GM12878 (cell line): Measurements from ENCODE around the gene DIDO1. TPM values are rescaled to one million over a fixed set of nuclear protein-coding genes. Genes with fewer than 3 reads are reported as not detected.

Experiments
- ATAC-seq: fragments of 200-7000 bp; cut with Tn5 transposase; 3 replicates; pipeline ENCODE4 v1.9.1; 2020; ENCODE audit warnings: mild to moderate bottlenecking, moderate library complexity
- BruUV-seq: library from RNA; stranded (reverse); fragments of 400-500 nt; replicated peaks from 2 replicates; lab custom pipeline; 2021; lab: Mats Ljungman, UMichigan
- CTCF ChIA-PET: fragments of 300-600 bp; sonication (Branson Sonifier 250); formaldehyde crosslinking; extraction: SDS; loops from one replicate; lab custom pipeline; 2021; ENCODE audit warnings: inconsistent platforms; lab: Yijun Ruan, JAX
- POLR2A ChIA-PET: fragments of 350-600 bp; formaldehyde crosslinking; extraction: SDS; loops from one replicate; lab custom pipeline; 2021; ENCODE audit warnings: inconsistent platforms; lab: Charles Lee
- RAD21 ChIA-PET: fragments of 300-600 bp; sonication (Branson Sonifier 250); formaldehyde crosslinking; loops from one replicate; lab custom pipeline; 2023; ENCODE audit warnings: antibody characterized with exemption; ENCODE audit not compliant: unreplicated experiment; lab: Charles Lee
- SMC1A ChIA-PET: fragments of 300-600 bp; sonication (Branson Sonifier 250); formaldehyde crosslinking; loops from one replicate; lab custom pipeline; 2023; ENCODE audit not compliant: unreplicated experiment, uncharacterized antibody; lab: Charles Lee
- DNase-seq: peaks from one replicate; pipeline ENCODE4 v3.0.0-alpha.2; 2011; ENCODE audit warnings: low read depth, low spot score
- FAIRE-seq: peaks from 3 replicates; lab custom pipeline; 2011; peaks lifted over from hg19 to GRCh38; lab: Jason Lieb, UNC
- H2AFZ ChIP-seq: 2 replicates; pipeline ENCODE4 v1.6.0; 2011; ENCODE audit warnings: low read depth, low read length, control low read depth; ENCODE audit not compliant: control insufficient read depth
- H3K27ac ChIP-seq: 2 replicates; pipeline ENCODE4 v1.5.1; 2011; ENCODE audit warnings: control low read depth; ENCODE audit not compliant: control insufficient read depth, insufficient read depth
- H3K27me3 ChIP-seq, 2 experiments: replicated peaks in 1 of 2; 2 replicates each; pipeline versions ENCODE4 v1.6.0 to v1.6.1; 2011; ENCODE audit warnings: low read length in 1 of 2; ENCODE audit not compliant: control insufficient read depth in 2 of 2, insufficient read depth in 2 of 2
- H3K36me3 ChIP-seq, 2 experiments: 2 replicates each; pipeline ENCODE4 v1.5.1; 2011; ENCODE audit warnings: low read length in 1 of 2; ENCODE audit not compliant: control insufficient read depth in 2 of 2, insufficient read depth in 2 of 2
- H3K4me1 ChIP-seq: 2 replicates; pipeline ENCODE4 v1.6.1; 2011; ENCODE audit warnings: mild to moderate bottlenecking, low read length, moderate library complexity, mixed read lengths; ENCODE audit not compliant: control insufficient read depth, insufficient read depth
- H3K4me2 ChIP-seq: 2 replicates; pipeline ENCODE4 v1.6.0; 2011; ENCODE audit warnings: control low read depth; ENCODE audit not compliant: control insufficient read depth, insufficient read depth
- H3K4me3 ChIP-seq: fragments of 200-600 bp; sonication (generic); 2 replicates; pipeline ENCODE4 v1.5.1; 2016
- H3K79me2 ChIP-seq: 2 replicates; pipeline ENCODE4 v1.6.0; 2011; ENCODE audit warnings: low read length; ENCODE audit not compliant: control insufficient read depth, insufficient read depth
- H3K9ac ChIP-seq: 2 replicates; pipeline ENCODE4 v1.8.0; 2011; ENCODE audit warnings: low read length, control low read depth, mixed read lengths; ENCODE audit not compliant: control insufficient read depth, insufficient read depth
- H3K9me3 ChIP-seq: replicated peaks from 3 replicates; pipeline ENCODE4 v1.5.1; 2011; ENCODE audit warnings: mild to moderate bottlenecking, low read length; ENCODE audit not compliant: control insufficient read depth, insufficient read depth
- H4K20me1 ChIP-seq: 2 replicates; pipeline ENCODE4 v1.6.0; 2011; ENCODE audit not compliant: control insufficient read depth, insufficient read depth
- CREB1 ChIP-seq: IDR thresholded peaks from 2 replicates; pipeline ENCODE4 v1.6.1; 2012; ENCODE audit warnings: low read depth, mild to moderate bottlenecking, inconsistent platforms
- GABPA ChIP-seq: IDR thresholded peaks from 2 replicates; pipeline ENCODE4 v1.6.1; 2014; ENCODE audit warnings: antibody characterized with exemption, low read depth, mild to moderate bottlenecking, inconsistent platforms
- KLF5 ChIP-seq: fragments of 450-650 bp; IDR thresholded peaks from 2 replicates; pipeline ENCODE4 v1.6.1; 2014; ENCODE audit warnings: mild to moderate bottlenecking; ENCODE audit not compliant: partially characterized antibody
- NFIC ChIP-seq: IDR thresholded peaks from 2 replicates; pipeline ENCODE4 v1.6.1; 2012; ENCODE audit warnings: low read depth, mild to moderate bottlenecking, inconsistent platforms, low read length, moderate library complexity
- NFYB ChIP-seq: IDR thresholded peaks from 2 replicates; pipeline ENCODE4 v1.6.1; 2011; ENCODE audit warnings: low read depth, mild to moderate bottlenecking, low read length, improper control_type of control experiment, moderate library complexity; ENCODE audit not compliant: insufficient read depth
- NR2C2 ChIP-seq: IDR thresholded peaks from 2 replicates; pipeline ENCODE4 v1.6.1; 2011; ENCODE audit warnings: borderline replicate concordance, low read depth; ENCODE audit not compliant: control insufficient read depth, insufficient read length
- PKNOX1 ChIP-seq: fragments of 450-650 bp; IDR thresholded peaks from 2 replicates; pipeline ENCODE4 v1.6.1; 2016; ENCODE audit warnings: mild to moderate bottlenecking
- RAD21 ChIP-seq: IDR thresholded peaks from 2 replicates; pipeline ENCODE4 v1.6.1; 2011; ENCODE audit warnings: mild to moderate bottlenecking, low read depth, low read length, moderate library complexity; ENCODE audit not compliant: insufficient read depth
- SMAD5 ChIP-seq: IDR thresholded peaks from 2 replicates; pipeline ENCODE4 v1.6.1; 2016; ENCODE audit warnings: antibody characterized with exemption, low read depth
- SMARCA5 ChIP-seq: fragments of 450-650 bp; IDR thresholded peaks from 2 replicates; pipeline ENCODE4 v1.6.1; 2017; ENCODE audit warnings: mild to moderate bottlenecking
- SPI1 ChIP-seq: IDR thresholded peaks from 2 replicates; pipeline ENCODE4 v1.6.1; 2011; ENCODE audit warnings: low read depth, mild to moderate bottlenecking, low read length, moderate library complexity, borderline replicate concordance; ENCODE audit not compliant: insufficient read depth
- WGBS: methylation state at CpG from one replicate; pipeline ENCODE4 v1.1.6; 2016; ENCODE audit warnings: low lambda C conversion rate; ENCODE audit not compliant: insufficient replicate concordance, insufficient coverage; ENCODE audit errors: missing lambda C conversion rate; 5-methylcytosine and 5-hydroxymethylcytosine counted together
- in situ Hi-C: fragments of 300-500 bp; cut with MboI; formaldehyde crosslinking; loops from 9 replicates; pipeline ENCODE4 v1.14.3; 2018; ENCODE audit warnings: mixed read lengths
- intact Hi-C: fragments of 100-400 bp; cut with micrococcal nuclease; formaldehyde crosslinking; loops from one replicate; pipeline ENCODE4 v1.14.2; 2022; ENCODE audit not compliant: unreplicated experiment
- polyA plus RNA-seq, 11 experiments: library from polyadenylated mRNA; depleted of rRNA in 4 of 11; unstranded in 6 of 11; stranded (reverse) in 5 of 11; fragments of >200 nt; fragmentation: Nextera tagmentation in 4 of 11; fragmentation: Illumina TruSeq in 1 of 11; extraction: Ambion mirVana in 4 of 11; extraction: Trizol in 1 of 11; gene quantifications; 1 replicate in 1 of 11; 2 replicates in 10 of 11; pipeline versions ENCODE4 v1.2.1 to v1.2.3, GENCODE V29; 2011 to 2016; ENCODE audit warnings: inconsistent platforms in 2 of 11, missing spikeins in 2 of 11, low read depth in 1 of 11
- total RNA-seq, 4 experiments: library from RNA; depleted of rRNA in 3 of 4; stranded (reverse); fragments of >200 nt in 3 of 4; fragmentation: Illumina TruSeq in 1 of 4; extraction: Trizol in 1 of 4; gene quantifications; 2 replicates each; pipeline versions ENCODE4 v1.2.1 to v1.2.3, GENCODE V29; 2013 to 2021

The DIDO1 gene
- total and polyA plus RNA-seq, 10 of the 15 experiments (the other 5 are each of a cell fraction or from before 2014, with no cell fraction given), result 5.5 to 56.4 (median 38.4) TPM

- 97% methylated on average over 21 of the region's 22 CpGs for WGBS
- Histone ChIP-seq H3K4me3 (no peak overlapping the region), H3K9ac (no peak overlapping the region), H3K4me2 (no peak overlapping the region), H3K27me3 (no peaks in the 10 kb centered on the region), H4K20me1 (no peaks in the 10 kb centered on the region; the same call in 1 of the 2 replicates), H3K79me2 (no peaks in the 10 kb centered on the region), H3K36me3 (peaks cover 0 to 3% of the 10 kb centered on the region in 2 experiments; a peak in 1 of 4 replicates), H3K4me1 (no peaks in the 10 kb centered on the region), H3K27ac (no peak overlapping the region), H2AFZ (no peak overlapping the region), H3K9me3 (no peaks in the 10 kb centered on the region)
- no peak for DNase-seq
- intact Hi-C loops (no loop called here), in situ Hi-C loops (no loop called here)
- no peak for FAIRE-seq
- RAD21 ChIA-PET, result no interaction called here
- POLR2A ChIA-PET, result no interaction called here
- SMC1A ChIA-PET, result no interaction called here
- CTCF ChIA-PET, result no interaction called here
- BruUV-seq, result no TSS peak
- TF ChIP-seq SPI1, result no peak
- no peak for TF ChIP-seq PKNOX1
- TF ChIP-seq NFIC, result no peak
- no peak for TF ChIP-seq KLF5
- TF ChIP-seq SMARCA5, result no peak
- no peak for TF ChIP-seq CREB1
- no peak for TF ChIP-seq GABPA
- TF ChIP-seq NFYB, result no peak
- TF ChIP-seq NR2C2, result no peak
- no peak for TF ChIP-seq RAD21
- TF ChIP-seq SMAD5, result no peak
- no peak for ATAC-seq
Observed at GRCh38 chr20:62850333-62850974, 75.9 kb downstream of the DIDO1 start.
